ENCODE data around the gene FNBP1L.

The FNBP1L gene

GRCh38 chr1:93426181-93426580, 21.7 kb upstream of the FNBP1L start:
- H3K27me3 ChIP-seq (ENCODE audit: insufficient read depth, low read length, poor library complexity, severe bottlenecking), result no peaks in the 10 kb centered on the region

DNA sequence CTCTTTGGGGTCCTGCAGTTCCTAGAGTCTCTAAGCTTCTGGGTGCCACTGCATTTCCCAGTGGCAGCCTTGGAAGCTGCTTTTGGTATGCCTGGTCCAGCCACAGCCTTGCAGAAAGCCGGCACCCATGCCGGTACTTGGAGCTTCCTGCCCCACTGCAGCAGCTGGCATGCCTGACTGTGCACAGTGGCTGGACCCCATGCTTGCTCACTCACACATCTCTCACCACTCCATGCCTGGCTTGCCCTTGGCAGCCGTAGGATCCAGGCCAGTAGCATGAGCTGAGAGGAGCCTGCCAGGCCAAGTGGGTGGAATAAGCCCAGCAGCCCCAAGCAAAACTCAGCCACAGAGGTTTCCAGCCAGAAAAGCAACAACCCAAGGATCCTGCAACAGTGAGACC, 20.3 kb upstream of the FNBP1L start:
- H3K9me2 ChIP-seq (replicated peaks; ENCODE audit: low read depth, low read length), result no peaks in the 10 kb centered on the region
- H2AFZ ChIP-seq (ENCODE audit: low read length), result no peak overlapping the region
- no peaks in the 10 kb centered on the region for H3K36me3 ChIP-seq (ENCODE audit: insufficient read depth, low read length)
- H3K4me2 ChIP-seq (ENCODE audit: low read depth, low read length, poor library complexity, severe bottlenecking), result no peak overlapping the region
- H4K20me1 ChIP-seq (ENCODE audit: insufficient read depth, low read length, poor library complexity, severe bottlenecking), result no peaks in the 10 kb centered on the region
- H3K79me2 ChIP-seq (ENCODE audit: insufficient read depth, low read length), result no peaks in the 10 kb centered on the region
- TF ChIP-seq EZH2phosphoT487 (IDR thresholded peaks at IDR 0.05; ENCODE audit: borderline replicate concordance), result no peak
- TF ChIP-seq, protein P1, sequence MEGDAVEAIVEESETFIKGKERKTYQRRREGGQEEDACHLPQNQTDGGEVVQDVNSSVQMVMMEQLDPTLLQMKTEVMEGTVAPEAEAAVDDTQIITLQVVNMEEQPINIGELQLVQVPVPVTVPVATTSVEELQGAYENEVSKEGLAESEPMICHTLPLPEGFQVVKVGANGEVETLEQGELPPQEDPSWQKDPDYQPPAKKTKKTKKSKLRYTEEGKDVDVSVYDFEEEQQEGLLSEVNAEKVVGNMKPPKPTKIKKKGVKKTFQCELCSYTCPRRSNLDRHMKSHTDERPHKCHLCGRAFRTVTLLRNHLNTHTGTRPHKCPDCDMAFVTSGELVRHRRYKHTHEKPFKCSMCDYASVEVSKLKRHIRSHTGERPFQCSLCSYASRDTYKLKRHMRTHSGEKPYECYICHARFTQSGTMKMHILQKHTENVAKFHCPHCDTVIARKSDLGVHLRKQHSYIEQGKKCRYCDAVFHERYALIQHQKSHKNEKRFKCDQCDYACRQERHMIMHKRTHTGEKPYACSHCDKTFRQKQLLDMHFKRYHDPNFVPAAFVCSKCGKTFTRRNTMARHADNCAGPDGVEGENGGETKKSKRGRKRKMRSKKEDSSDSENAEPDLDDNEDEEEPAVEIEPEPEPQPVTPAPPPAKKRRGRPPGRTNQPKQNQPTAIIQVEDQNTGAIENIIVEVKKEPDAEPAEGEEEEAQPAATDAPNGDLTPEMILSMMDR (conservative IDR thresholded peaks at IDR 0.05; ENCODE audit: low read length), result no peak
- H3K9me3 ChIP-seq (ENCODE audit: insufficient read depth, low read depth, low read length), result no peaks in the 10 kb centered on the region; the same call in 1 of the 2 replicates
- H3F3A ChIP-seq (ENCODE audit: low read depth), result no peaks in the 10 kb centered on the region
- no peak overlapping the region for H3K4me3 ChIP-seq (ENCODE audit: low read length, poor library complexity, severe bottlenecking)
- no peaks in the 10 kb centered on the region for H3K27me3 ChIP-seq (ENCODE audit: insufficient read depth, low read length, poor library complexity, severe bottlenecking)
- no peaks in the 10 kb centered on the region for H3K4me1 ChIP-seq (ENCODE audit: insufficient read depth, low read length, poor library complexity, severe bottlenecking)
- H3K9ac ChIP-seq (ENCODE audit: low read depth, low read length, poor library complexity, severe bottlenecking), result no peak overlapping the region

More at GRCh38 chr1:93426181-93426580, 21.7 kb upstream of the FNBP1L start:
- Histone ChIP-seq H2AFZ (ENCODE audit: low read length) (no peak overlapping the region), H3K9me2 (replicated peaks; ENCODE audit: low read depth, low read length) (no peaks in the 10 kb centered on the region), H3F3A (ENCODE audit: low read depth) (no peaks in the 10 kb centered on the region), H3K9ac (ENCODE audit: low read depth, low read length, poor library complexity, severe bottlenecking) (no peak overlapping the region), H3K79me2 (ENCODE audit: insufficient read depth, low read length) (no peaks in the 10 kb centered on the region), H3K4me3 (ENCODE audit: low read length, poor library complexity, severe bottlenecking) (no peak overlapping the region), H3K36me3 (ENCODE audit: insufficient read depth, low read length) (no peaks in the 10 kb centered on the region), H3K9me3 (ENCODE audit: insufficient read depth, low read depth, low read length) (no peaks in the 10 kb centered on the region; the same call in 1 of the 2 replicates), H3K4me2 (ENCODE audit: low read depth, low read length, poor library complexity, severe bottlenecking) (no peak overlapping the region), H4K20me1 (ENCODE audit: insufficient read depth, low read length, poor library complexity, severe bottlenecking) (no peaks in the 10 kb centered on the region), H3K4me1 (ENCODE audit: insufficient read depth, low read length, poor library complexity, severe bottlenecking) (no peaks in the 10 kb centered on the region)
- TF ChIP-seq, protein P1 (conservative IDR thresholded peaks at IDR 0.05; ENCODE audit: low read length), result no peak
- no peak for TF ChIP-seq EZH2phosphoT487 (IDR thresholded peaks at IDR 0.05; ENCODE audit: borderline replicate concordance)

DNA sequence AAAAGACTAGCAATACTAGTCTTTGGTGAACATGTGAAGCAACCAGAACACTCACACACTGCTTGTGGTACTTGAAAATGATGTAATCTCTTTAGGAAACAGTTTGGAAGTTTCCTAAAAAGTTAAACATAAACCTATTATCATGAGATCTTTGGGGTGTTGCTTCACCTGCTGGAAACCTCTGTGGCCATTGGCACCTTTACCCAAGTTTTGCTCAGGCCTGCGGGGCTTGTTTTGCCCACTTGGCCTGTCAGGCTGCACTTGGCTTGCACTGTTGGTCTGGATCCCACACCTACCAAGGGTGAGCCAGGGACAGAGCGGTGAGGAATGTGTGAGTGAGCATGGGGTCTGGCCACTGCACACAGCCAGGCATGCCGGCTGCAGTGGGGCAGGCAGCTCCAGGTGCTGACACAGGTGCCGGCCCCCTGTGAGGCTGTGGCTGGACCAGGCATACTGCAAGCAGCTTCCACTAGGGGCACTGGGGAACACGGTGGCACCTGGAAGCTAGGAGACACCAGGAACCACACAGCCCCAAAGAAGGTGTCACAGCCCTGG, 14.4 kb upstream of the FNBP1L start:
- no peaks in the 10 kb centered on the region for H3F3A ChIP-seq (ENCODE audit: low read depth)
- no peaks in the 10 kb centered on the region for H3K4me1 ChIP-seq (ENCODE audit: insufficient read depth, low read length, poor library complexity, severe bottlenecking)
- no peaks in the 10 kb centered on the region for H3K36me3 ChIP-seq (ENCODE audit: insufficient read depth, low read length)
- no peaks in the 10 kb centered on the region for H3K27me3 ChIP-seq (ENCODE audit: insufficient read depth, low read length, poor library complexity, severe bottlenecking)
- no peaks in the 10 kb centered on the region for H3K79me2 ChIP-seq (ENCODE audit: insufficient read depth, low read length)
- no peak overlapping the region for H2AFZ ChIP-seq (ENCODE audit: low read length)
- H4K20me1 ChIP-seq (ENCODE audit: insufficient read depth, low read length, poor library complexity, severe bottlenecking), result no peaks in the 10 kb centered on the region
- H3K9me2 ChIP-seq (replicated peaks; ENCODE audit: low read depth, low read length), result no peaks in the 10 kb centered on the region
- no peak for TF ChIP-seq EZH2phosphoT487 (IDR thresholded peaks at IDR 0.05; ENCODE audit: borderline replicate concordance)
- TF ChIP-seq, protein P1 (conservative IDR thresholded peaks at IDR 0.05; ENCODE audit: low read length), result peak; percentile 46
- H3K4me2 ChIP-seq (ENCODE audit: low read depth, low read length, poor library complexity, severe bottlenecking), result no peak overlapping the region
- no peak overlapping the region for H3K4me3 ChIP-seq (ENCODE audit: low read length, poor library complexity, severe bottlenecking)
- H3K9me3 ChIP-seq (ENCODE audit: insufficient read depth, low read depth, low read length), result no peaks in the 10 kb centered on the region
- H3K9ac ChIP-seq (ENCODE audit: low read depth, low read length, poor library complexity, severe bottlenecking), result no peak overlapping the region

Data from Loucy (cell line).